GM19328 (cell line): ENCODE results near the gene NHERF1.

Source experiments
- ATAC-seq: cut with Tn5 transposase; IDR thresholded peaks from one replicate; pipeline ENCODE4 v1.9.1; 2021; ENCODE audit warnings: mild to moderate bottlenecking, moderate library complexity; ENCODE audit not compliant: unreplicated experiment

NHERF1 gene

GRCh38 chr17:74732042-74732867 is 16.2 kb upstream of the NHERF1 start:
- ATAC-seq, result no peak

- ATAC-seq, result no peak
These were observed 14.9 kb upstream of the NHERF1 start for GRCh38 chr17:74733365-74734122.

- no peak for ATAC-seq
These were observed 14.2 kb upstream of the NHERF1 start for GRCh38 chr17:74734256-74734655.

- no peak for ATAC-seq
These were observed 11.7 kb upstream of the NHERF1 start, which contains the start of gene RAB37 for GRCh38 chr17:74736513-74737298. Gene RAB37 (plus strand): TSS chr17:74737256. CDS start chr17:74737273, 17 bp downstream.

GRCh38 chr17:74737299-74738050 is 11.0 kb upstream of the NHERF1 start:
- no peak for ATAC-seq

- peak; percentile 42 for ATAC-seq
These were observed 10.1 kb upstream of the NHERF1 start for GRCh38 chr17:74738051-74738996.

GRCh38 chr17:74739227-74739831 is 9.1 kb upstream of the NHERF1 start:
- ATAC-seq, result no peak

GRCh38 chr17:74740173-74740572 is 8.3 kb upstream of the NHERF1 start:
- no peak for ATAC-seq

- ATAC-seq, result no peak
These were observed 7.6 kb upstream of the NHERF1 start for GRCh38 chr17:74740641-74741387.

GRCh38 chr17:74742153-74742515 is 6.3 kb upstream of the NHERF1 start:
- ATAC-seq, result no peak

GRCh38 chr17:74742978-74743545 is 5.4 kb upstream of the NHERF1 start:
- ATAC-seq, result no peak

- ATAC-seq, result no peak
These were observed 4.7 kb upstream of the NHERF1 start for GRCh38 chr17:74743755-74744154.

GRCh38 chr17:74744349-74744713 is 4.1 kb upstream of the NHERF1 start:
- ATAC-seq, result no peak

- ATAC-seq, result no peak
These were observed 3.5 kb upstream of the NHERF1 start for GRCh38 chr17:74744714-74745547.

GRCh38 chr17:74745548-74746177 is 2.8 kb upstream of the NHERF1 start:
- no peak for ATAC-seq

- ATAC-seq, result no peak
These were observed 2.1 kb upstream of the NHERF1 start for GRCh38 chr17:74746376-74746775.

- no peak for ATAC-seq
These were observed 1.5 kb upstream of the NHERF1 start for GRCh38 chr17:74746922-74747321.
